ENCODE measurements around the gene PTGES3L.

Gene PTGES3L

GRCh38 chr17:42979511-42980273 lies at the start of gene PTGES3L:
Gene PTGES3L, minus strand, starts transcription at chr17:42980080. Its CDS starts 27 bp downstream, at chr17:42980053.
- H3K4me3 ChIP-seq (ENCODE audit: low read depth, low read length): peak within 1 kb of the TSS; percentile 78

GRCh38 chr17:43028221-43028861 lies 48.5 kb upstream of the PTGES3L start:
- no peak overlapping the region for H3K4me3 ChIP-seq (ENCODE audit: low read depth, low read length)

GRCh38 chr17:43027091-43028032 lies 47.5 kb upstream of the PTGES3L start:
- no peak overlapping the region for H3K4me3 ChIP-seq (ENCODE audit: low read depth, low read length)

GRCh38 chr17:43026595-43026994 lies 46.7 kb upstream of the PTGES3L start:
- no peak overlapping the region for H3K4me3 ChIP-seq (ENCODE audit: low read depth, low read length)

GRCh38 chr17:43025766-43026537 lies 46.1 kb upstream of the PTGES3L start:
- peak overlapping the region; percentile 66 for H3K4me3 ChIP-seq (ENCODE audit: low read depth, low read length)

- H3K4me3 ChIP-seq (ENCODE audit: low read depth, low read length): peak overlapping the region; percentile 66
These were observed 45.4 kb upstream of the PTGES3L start for GRCh38 chr17:43025290-43025657.

DNA sequence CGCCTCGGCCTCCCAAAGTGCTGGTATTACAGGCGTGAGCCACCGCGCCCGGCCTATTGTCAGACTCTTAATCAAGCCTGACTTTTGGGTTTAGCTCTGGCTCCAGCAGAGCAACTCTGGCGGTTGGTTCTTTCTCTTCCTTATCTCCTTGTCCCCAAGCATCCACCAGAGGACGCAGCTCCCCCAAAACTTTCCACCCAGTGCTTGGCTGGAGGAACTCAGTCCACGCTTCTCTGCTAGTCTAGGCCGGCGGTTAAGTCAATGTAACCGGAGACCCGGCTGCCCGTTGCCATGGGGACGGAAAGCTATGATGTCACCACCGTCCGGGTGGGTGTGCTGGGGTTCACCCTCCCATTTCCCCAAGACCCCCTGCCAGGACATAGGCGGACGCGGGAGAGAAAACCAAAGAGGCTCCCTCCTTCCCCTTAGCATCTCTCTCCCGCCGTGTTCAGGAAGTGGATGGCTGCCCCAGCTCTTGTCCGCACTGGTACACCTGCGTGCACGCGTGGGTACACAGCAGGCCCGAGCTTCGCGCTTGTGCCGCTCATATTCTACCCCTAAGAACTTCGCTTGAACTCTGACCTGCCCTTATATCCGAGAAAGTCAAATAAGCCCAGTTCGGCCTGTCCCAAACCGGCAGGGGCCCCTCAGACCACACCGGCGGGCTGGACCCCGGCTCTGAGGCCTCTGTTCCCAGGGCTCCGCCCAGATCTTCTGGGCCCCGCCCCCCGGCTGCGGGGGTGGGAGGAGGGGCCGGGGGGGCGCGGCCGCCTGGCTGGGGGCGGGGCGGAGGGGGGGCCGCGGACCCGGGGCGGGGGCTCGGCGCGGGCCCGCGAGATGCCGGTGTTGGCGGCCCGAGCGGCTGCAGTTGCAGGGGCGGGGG lies 44.8 kb upstream of the PTGES3L start, which contains the start of gene RND2:
Gene RND2 (plus strand): TSS at position 825 of the 883 bp plus-strand sequence. CDS start 117 bp downstream, outside the sequence.
- peak within 1 kb of the TSS; percentile 82 for H3K4me3 ChIP-seq (ENCODE audit: low read depth, low read length)

DNA sequence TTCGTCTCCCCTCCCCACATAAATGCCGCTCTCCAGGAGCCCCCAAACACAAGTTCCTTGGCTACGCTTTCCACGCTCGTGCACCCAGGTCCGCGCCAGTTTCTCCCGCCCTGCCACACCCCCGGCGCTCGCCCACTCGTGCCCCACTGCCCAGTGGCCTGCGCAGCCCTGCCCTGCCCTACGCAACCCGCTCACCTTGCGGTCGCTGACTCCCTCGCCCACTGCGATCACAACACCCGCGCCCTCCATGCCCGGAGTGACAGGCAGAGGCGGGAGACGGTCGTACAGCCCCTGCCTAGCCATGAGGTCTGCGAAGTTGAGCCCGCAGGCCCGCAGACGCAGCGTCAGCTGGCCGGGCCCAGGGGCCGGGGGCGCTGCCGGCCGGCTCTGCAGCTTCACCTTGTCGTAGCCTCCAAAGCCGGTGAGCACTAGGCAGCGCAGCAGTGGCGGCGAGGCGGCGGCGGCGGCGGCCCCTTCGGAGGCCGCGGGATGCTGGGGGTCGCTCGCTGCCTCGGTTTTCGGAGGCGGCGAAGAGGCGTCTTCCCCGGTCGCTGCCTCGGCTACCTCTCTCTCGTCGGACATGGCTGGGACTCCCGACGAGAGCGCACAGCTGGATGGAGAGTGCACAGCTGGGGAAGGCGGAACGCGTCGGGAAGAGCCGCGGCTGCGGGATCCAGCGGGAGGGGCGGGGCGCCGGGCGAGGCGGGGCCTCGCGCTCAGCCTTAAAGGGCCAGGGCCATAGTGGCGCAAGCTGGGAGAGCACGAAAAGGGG lies 42.0 kb upstream of the PTGES3L start, which contains the start of gene VAT1:
Gene VAT1 (minus strand): TSS at position 645 of the 772 bp plus-strand sequence. CDS start 63 bp downstream, at position 582.
- peak within 1 kb of the TSS; percentile 89 for H3K4me3 ChIP-seq (ENCODE audit: low read depth, low read length)

DNA sequence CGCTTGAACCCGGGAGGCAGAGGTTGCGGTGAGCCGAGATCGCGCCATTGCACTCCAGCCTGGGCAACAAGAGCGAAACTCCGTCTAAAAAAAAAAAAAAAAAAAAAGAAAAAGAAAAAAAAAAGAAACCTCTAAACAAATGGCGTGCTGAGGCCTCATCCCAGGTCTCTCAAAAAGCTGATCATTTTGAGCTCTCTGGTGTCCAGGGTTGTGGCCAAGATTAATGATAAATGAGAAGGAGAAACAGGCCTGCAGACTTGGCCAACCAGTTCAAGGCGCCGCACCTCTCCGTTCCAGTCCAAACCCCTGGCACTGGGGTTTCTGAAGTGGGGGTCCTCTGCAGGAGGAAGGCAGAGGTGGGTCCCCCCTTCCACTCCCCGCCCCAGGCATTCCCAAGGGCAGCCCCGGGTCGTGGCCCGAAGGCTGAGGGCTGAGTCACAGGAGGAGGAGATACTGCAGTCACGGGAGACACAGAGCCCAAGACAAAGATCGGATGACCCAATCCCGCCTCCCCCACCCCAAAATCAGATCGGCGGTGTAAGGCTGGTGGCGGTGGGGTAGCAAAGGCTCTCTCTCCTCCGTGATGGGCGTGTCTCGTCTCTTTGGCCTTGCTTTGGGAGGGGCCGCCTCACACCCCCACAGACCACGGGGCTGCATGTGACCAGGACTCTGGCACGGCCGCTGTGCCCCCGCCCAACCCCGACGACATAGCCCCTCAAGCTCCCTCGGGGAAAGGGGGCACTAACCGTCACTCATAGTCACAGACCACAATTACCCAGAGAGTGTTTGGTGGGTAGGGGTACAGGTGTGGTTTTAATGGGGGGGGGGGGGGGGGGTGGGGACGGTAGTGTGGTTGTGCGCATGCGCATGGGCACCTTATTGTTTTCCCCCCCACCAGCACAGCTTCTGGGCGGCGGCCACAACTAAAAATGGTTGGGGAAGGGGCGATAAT lies 41.2 kb upstream of the PTGES3L start:
- peak overlapping the region; percentile 89 for H3K4me3 ChIP-seq (ENCODE audit: low read depth, low read length)

DNA sequence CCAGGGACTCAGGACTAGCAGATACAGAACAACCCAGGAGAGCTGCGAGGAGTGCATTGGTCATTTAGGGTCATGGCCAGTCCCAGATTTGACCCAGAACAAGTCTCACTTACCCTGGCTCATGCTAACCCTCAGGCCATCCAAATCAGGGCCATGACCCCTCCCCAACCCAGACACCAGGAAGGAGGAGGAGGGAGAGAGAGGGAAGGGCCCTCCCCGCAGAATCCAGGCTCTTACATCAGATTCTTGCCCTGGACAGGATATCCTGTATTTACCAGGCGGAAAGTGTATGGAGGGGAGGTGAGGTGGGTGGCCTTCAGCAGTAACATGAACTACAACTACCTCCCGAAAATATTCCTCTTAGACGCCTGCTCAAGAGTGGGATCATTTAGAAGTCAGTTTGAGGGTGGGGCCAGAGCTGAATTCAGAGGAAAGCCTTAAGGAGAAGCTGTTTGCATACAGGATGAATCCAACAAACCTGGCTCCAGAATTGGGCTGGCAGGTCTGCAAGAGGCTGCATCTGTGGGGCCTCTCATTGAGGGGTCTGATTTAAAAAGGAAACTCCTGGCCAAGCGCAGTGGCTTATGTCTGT lies 40.2 kb upstream of the PTGES3L start:
- H3K4me3 ChIP-seq (ENCODE audit: low read depth, low read length): no peak overlapping the region

- no peak overlapping the region for H3K4me3 ChIP-seq (ENCODE audit: low read depth, low read length)
These were observed 39.5 kb upstream of the PTGES3L start for GRCh38 chr17:43019418-43019817.

DNA sequence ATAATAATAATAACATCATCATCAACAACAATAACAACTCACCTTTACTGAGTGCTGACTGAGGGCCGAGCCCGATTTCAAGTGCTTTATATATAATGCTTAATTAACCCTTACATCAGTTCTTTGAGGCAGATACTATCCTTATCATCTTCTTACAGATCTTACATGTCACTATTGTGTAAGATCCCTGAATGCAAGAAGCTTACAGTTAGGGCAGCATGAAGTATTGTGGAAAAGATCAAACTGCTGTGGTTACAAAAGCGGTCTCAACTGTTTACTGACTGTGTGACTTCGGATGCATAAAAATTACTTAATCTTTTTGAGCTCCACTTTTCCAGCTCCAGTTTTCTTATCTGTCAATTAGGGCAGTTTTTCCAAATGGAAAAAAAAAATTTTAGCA lies 39.1 kb upstream of the PTGES3L start:
- H3K4me3 ChIP-seq (ENCODE audit: low read depth, low read length): no peak overlapping the region

DNA sequence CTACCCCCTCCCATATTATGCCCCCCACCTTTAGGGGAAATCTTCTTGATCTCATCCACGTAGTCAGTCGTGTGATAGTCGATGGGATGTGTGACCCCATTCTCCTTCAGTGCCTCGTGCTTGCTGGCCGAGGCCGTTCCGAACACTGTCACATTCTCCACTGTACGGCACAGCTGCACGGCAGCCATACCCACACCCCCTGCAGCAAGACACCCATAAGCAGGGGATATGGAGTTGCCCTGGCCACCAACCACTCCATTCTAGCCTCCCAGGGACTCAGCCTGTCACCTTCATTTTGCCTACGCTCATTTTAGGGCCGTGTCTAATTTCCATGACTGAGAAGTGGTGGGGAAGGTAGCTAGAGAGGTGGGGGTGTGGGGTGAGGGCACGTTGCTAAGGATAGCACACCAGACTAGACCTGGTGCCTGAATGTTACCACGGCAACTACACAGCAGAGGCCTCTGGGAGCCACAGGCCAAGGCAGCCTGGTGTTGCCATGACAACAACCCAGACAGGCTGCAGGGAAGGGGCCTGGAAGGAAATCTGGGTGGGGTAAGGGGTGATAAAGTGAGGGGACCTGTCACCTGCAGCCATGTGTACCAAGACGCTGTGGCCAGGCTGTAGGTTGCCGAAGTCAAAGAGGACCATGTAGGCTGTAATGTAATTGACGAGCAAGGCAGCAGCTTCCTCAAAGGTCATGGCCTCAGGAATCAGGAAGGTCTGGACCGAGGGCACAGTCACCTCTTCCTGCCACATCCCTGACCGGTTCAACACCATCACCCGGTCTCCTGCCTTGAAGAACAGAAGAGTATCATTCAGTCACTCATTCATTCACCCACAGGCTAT lies 38.4 kb upstream of the PTGES3L start:
- no peak overlapping the region for H3K4me3 ChIP-seq (ENCODE audit: low read depth, low read length)

DNA sequence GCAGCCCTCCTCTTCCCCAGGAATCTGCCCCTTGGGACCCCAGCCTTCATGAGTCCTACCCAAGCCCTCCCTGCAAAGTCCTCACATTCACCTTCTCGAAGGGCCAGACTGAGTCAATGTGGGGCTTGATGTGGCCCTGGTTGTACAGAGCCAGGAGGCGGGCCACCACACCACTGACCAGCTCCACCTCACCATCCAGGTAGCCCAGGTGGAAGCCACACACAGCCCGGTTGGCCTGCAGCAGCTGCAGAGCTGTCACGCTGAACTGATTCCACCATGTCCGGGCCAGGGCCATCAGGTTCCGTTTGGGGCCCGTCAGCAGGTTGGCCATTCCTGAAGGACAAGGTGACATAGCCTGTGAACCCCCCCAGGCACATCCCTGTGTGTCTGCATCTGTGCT lies 36.3 kb upstream of the PTGES3L start:
- H3K4me3 ChIP-seq (ENCODE audit: low read depth, low read length): no peak overlapping the region

DNA sequence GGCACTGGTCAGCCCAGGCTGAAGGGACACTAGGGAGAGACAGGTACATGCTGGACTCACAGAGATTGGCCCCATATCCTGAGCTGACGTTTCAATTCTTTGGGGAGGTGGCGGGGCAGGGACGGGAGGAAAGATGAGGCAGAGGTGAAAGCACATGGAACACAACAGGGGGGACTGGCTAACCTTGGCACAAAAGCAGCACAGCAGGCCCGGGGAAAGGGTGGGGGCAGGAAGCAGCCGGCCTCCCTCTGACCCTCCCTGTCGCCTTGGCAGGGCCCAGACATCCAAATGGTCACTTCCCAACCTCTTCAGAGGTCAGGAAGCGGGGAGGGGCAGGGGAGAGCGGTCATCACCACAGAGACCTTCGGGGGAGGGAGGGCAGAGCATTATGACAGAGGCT lies 35.7 kb upstream of the PTGES3L start:
- no peak overlapping the region for H3K4me3 ChIP-seq (ENCODE audit: low read depth, low read length)

All from iPS-11a (cell line).